GM19025 (cell line): ENCODE measurements around the gene GH1.
"Not testable (repeated sequence)": the region's sequence is repeated elsewhere in the genome, so short reads cannot be mapped to it uniquely, and the experiment has no call there.

Experiments used
- ATAC-seq: cut with Tn5 transposase; IDR thresholded peaks from one replicate; pipeline ENCODE4 v1.9.1; 2021; ENCODE audit warnings: mild to moderate bottlenecking, low read depth, moderate library complexity; ENCODE audit not compliant: unreplicated experiment

Gene GH1

GRCh38 chr17:63918789-63919305 lies at the start of gene GH1:
Gene GH1, minus strand, starts transcription at chr17:63918839. Its CDS starts 63 bp downstream, at chr17:63918776.
- ATAC-seq: not testable (repeated sequence)

- ATAC-seq: no peak
These were observed 49.3 kb upstream of the GH1 start for GRCh38 chr17:63967953-63968352.

- ATAC-seq: no peak
These were observed 48.1 kb upstream of the GH1 start for GRCh38 chr17:63966646-63967264.

GRCh38 chr17:63963123-63963522 lies 44.5 kb upstream of the GH1 start:
- no peak for ATAC-seq

- no peak for ATAC-seq
These were observed 43.7 kb upstream of the GH1 start for GRCh38 chr17:63962298-63962744.

GRCh38 chr17:63961355-63962212 lies 42.9 kb upstream of the GH1 start:
- no peak for ATAC-seq

- no peak for ATAC-seq
These were observed 41.8 kb upstream of the GH1 start for GRCh38 chr17:63960430-63960829.

- ATAC-seq: no peak
These were observed 41.4 kb upstream of the GH1 start for GRCh38 chr17:63960006-63960405.

GRCh38 chr17:63956296-63956920 lies 37.8 kb upstream of the GH1 start:
- ATAC-seq: no peak

GRCh38 chr17:63955791-63956190 lies 37.2 kb upstream of the GH1 start:
- no peak for ATAC-seq

- ATAC-seq: no peak
These were observed 36.6 kb upstream of the GH1 start for GRCh38 chr17:63955232-63955631.

GRCh38 chr17:63954402-63955063 lies 35.9 kb upstream of the GH1 start:
- ATAC-seq: no peak

- no peak for ATAC-seq
These were observed 32.6 kb upstream of the GH1 start for GRCh38 chr17:63950940-63951907.

GRCh38 chr17:63949576-63950250 lies 31.1 kb upstream of the GH1 start:
- ATAC-seq: no peak

- no peak for ATAC-seq
These were observed 29.9 kb upstream of the GH1 start for GRCh38 chr17:63948521-63948920.

GRCh38 chr17:63947711-63948330 lies 29.2 kb upstream of the GH1 start:
- no peak for ATAC-seq

GRCh38 chr17:63946440-63947363 lies 28.1 kb upstream of the GH1 start:
- ATAC-seq: no peak
